Body of pancreas (tissue), 4 donors: ENCODE data around the gene HNRNPAB. TPM values are rescaled to one million over a fixed set of nuclear protein-coding genes. Genes with fewer than 3 reads are reported as not detected.

Experiments
- ATAC-seq: fragments of 150-250 bp; one replicate; pipeline ENCODE4 v1.9.1; 2016
- DNase-seq, 4 donors: peaks; one replicate each; pipeline ENCODE4 v3.0.0-alpha.2; 2019
- H3K27ac ChIP-seq, 4 donors: fragments of 200-600 bp; sonication (generic); 1 replicate in 3 of 4; 2 replicates in 1 of 4; pipeline versions ENCODE4 v1.5.1 to v1.6.1; 2016 to 2019; ENCODE audit warnings: mild to moderate bottlenecking in 1 of 4, mixed read lengths in 1 of 4, moderate library complexity in 1 of 4
- H3K27me3 ChIP-seq, 2 donors: fragments of 200-600 bp; sonication (generic); one replicate each; pipeline ENCODE4 v1.6.0; 2016; ENCODE audit warnings: mild to moderate bottlenecking in 1 of 2
- H3K36me3 ChIP-seq, 2 donors: fragments of 200-600 bp; sonication (generic); replicated peaks in 1 of 2; 2 replicates each; pipeline ENCODE4 v1.5.1; 2016; ENCODE audit warnings: low read depth in 2 of 2; ENCODE audit not compliant: insufficient read depth in 1 of 2
- H3K4me1 ChIP-seq: fragments of 200-600 bp; sonication (generic); one replicate; pipeline ENCODE4 v1.6.0; 2016
- H3K4me3 ChIP-seq, 2 donors: fragments of 200-600 bp; sonication (generic); 1 replicate in 1 of 2; 2 replicates in 1 of 2; pipeline ENCODE4 v1.5.1; 2016 to 2019
- H3K9me3 ChIP-seq, 3 donors: fragments of 200-600 bp; sonication (generic); 1 replicate in 2 of 3; 2 replicates in 1 of 3; pipeline ENCODE4 v1.5.1; 2016
- CTCF ChIP-seq, 7 experiments: fragments of 450-650 bp in 4 of 7; fragments of 200-600 bp in 3 of 7; sonication (generic) in 3 of 7; IDR thresholded peaks; one replicate each; pipeline ENCODE4 v1.5.1; 2016 to 2019; ENCODE audit warnings: antibody characterized with exemption in 7 of 7
- POLR2A ChIP-seq, 3 donors: fragments of 450-650 bp; IDR thresholded peaks; one replicate each; pipeline ENCODE4 v1.6.1; 2016; ENCODE audit warnings: antibody characterized with exemption in 3 of 3, mild to moderate bottlenecking in 2 of 3
- whole genome bisulfite sequencing, 2 donors: methylation state at CpG; one replicate each; pipeline ENCODE4 v1.1.5; 2017; 5-methylcytosine and 5-hydroxymethylcytosine counted together
- intact Hi-C: fragments of 100-400 bp; cut with DNase I; formaldehyde crosslinking; loops from one replicate; pipeline ENCODE4 v1.15.1; 2023
- total RNA-seq, 2 donors: library from RNA; depleted of rRNA; stranded (reverse); fragments of >200 nt; gene quantifications; one replicate each; pipeline ENCODE4 v1.1.0, GENCODE V29; 2016

The HNRNPAB gene
- total RNA-seq, 2 donors from 2014 or later: 42.0 to 73.8 TPM

DNA sequence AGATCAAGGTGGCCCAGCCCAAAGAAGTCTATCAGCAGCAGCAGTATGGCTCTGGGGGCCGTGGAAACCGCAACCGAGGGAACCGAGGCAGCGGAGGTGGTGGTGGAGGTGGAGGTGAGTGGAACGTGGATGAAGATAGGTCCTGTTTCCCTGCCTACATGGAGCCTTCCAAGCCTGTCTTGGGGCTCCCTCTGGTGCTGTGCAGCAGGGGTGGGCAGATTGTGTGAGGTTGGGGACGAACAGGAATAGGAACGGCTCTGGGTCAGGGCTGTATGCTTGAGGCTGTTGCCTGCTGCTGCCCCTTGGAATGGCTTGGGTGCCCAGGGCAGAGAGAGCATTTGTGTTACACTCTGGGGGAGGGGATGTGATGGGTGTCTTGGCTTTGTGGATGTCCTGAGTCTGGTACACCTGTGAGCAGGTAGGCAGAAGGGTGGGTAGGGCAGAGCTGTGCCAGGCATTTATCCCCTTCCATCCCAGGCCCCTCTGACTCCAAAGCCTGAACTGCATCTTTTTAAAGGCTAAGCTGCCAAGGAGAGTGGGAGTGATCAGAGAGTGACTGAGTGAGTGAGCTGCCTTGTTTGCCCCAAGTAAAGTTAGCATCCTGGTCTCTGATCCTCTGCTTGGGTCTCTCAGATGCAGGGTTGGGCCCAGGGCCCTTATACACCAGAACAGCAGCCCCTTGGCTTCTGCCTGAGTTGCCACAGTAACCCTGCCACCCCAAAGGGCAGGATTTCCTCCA is 5.2 kb downstream of the HNRNPAB start:
- no peaks in the 10 kb centered on the region for H3K27me3 ChIP-seq
- 86 to 89% methylated on average over 7 to 8 of the region's 8 CpGs for WGBS, 2 donors
- no peak overlapping the region for H3K4me3 ChIP-seq
- H3K4me1 ChIP-seq: peaks cover 42% of the 10 kb centered on the region
- peaks cover 0 to 35% of the 10 kb centered on the region in 2 donors for H3K36me3 ChIP-seq
- no peaks in the 10 kb centered on the region for H3K9me3 ChIP-seq
- DNase-seq (peak in 1 of 4 donors; percentile 6), ATAC-seq (no peak)
- intact Hi-C loops: loop anchor here (10.0 kb wide), 1 partner anchor 85 kb away; no protein-coding TSS in a partner anchor
- H3K27ac ChIP-seq: no peak overlapping the region
- no peak for TF ChIP-seq POLR2A (IDR thresholded peaks at IDR 0.05)
- TF ChIP-seq CTCF (IDR thresholded peaks at IDR 0.05): no peak

DNA sequence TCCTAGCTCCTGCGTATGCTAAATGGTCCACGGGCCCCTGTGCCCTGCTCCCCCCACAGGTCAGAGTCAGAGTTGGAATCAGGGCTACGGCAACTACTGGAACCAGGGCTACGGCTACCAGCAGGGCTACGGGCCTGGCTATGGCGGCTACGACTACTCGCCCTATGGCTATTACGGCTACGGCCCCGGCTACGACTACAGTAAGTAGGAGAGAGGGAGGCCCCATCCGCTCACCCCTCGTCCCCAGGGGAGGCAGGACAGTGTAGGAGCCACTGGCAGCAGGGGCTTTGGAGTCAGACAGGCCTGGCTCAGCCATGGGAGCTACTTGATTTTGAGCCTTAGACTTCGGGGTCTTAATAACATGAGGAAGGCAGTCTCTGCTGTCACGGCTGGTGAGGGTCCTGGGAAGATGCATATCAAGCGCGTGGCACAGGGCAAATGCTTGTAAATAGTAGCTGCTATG is 5.8 kb downstream of the HNRNPAB start:
- H3K9me3 ChIP-seq: no peaks in the 10 kb centered on the region
- no peak overlapping the region for H3K27ac ChIP-seq
- TF ChIP-seq POLR2A (IDR thresholded peaks at IDR 0.05) (no peak), CTCF (IDR thresholded peaks at IDR 0.05) (no peak)
- ATAC-seq (no peak), DNase-seq (no peak)
- WGBS, 2 donors: 86 to 93% methylated on average over 3 to 17 of the region's 18 CpGs
- H3K4me3 ChIP-seq: no peak overlapping the region
- intact Hi-C loops: no loop called here
- peaks cover 0 to 41% of the 10 kb centered on the region in 2 donors for H3K36me3 ChIP-seq
- H3K4me1 ChIP-seq: peaks cover 42% of the 10 kb centered on the region
- H3K27me3 ChIP-seq: no peaks in the 10 kb centered on the region

DNA sequence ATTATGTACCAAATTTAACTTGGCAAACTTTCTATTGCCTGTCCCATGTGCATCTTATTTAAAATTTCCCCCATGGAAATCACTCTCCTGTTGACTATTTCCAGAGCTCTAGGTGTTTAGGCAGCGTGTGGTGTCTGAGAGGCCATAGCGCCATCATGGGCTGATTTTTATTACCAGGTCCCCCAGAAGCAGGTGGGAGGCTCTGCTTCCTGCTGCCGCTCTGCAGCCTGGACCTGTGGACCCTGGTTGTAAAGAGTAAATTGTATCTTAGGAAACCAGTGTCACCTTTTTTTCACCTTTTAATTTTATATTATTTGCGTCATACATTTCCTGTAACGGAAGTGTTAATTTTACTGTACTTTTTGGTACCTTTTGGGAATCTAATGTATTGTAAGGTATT is 6.4 kb downstream of the HNRNPAB start:
- DNase-seq (no peak), ATAC-seq (no peak)
- Histone ChIP-seq H3K4me1 (peaks cover 39% of the 10 kb centered on the region), H3K27me3 (no peaks in the 10 kb centered on the region), H3K36me3 (peaks cover 0 to 43% of the 10 kb centered on the region in 2 donors), H3K27ac (no peak overlapping the region), H3K9me3 (no peaks in the 10 kb centered on the region), H3K4me3 (no peak overlapping the region)
- intact Hi-C loops: no loop called here
- 89 to 98% methylated on average over 5 of the region's 5 CpGs for WGBS, 2 donors
- TF ChIP-seq POLR2A (IDR thresholded peaks at IDR 0.05) (no peak), CTCF (IDR thresholded peaks at IDR 0.05) (no peak)

- intact Hi-C loops: no loop called here
- Histone ChIP-seq H3K27ac (no peak overlapping the region), H3K9me3 (no peaks in the 10 kb centered on the region), H3K4me1 (peaks cover 32% of the 10 kb centered on the region), H3K36me3 (peaks cover 0 to 47% of the 10 kb centered on the region in 2 donors), H3K27me3 (no peaks in the 10 kb centered on the region), H3K4me3 (no peak overlapping the region)
- ATAC-seq: no peak
- TF ChIP-seq POLR2A (IDR thresholded peaks at IDR 0.05) (no peak), CTCF (IDR thresholded peaks at IDR 0.05) (no peak)
- no peak for DNase-seq
- 70 to 75% methylated on average over 8 of the region's 8 CpGs for WGBS, 2 donors
Measured at GRCh38 chr5:178211095-178212048, 7.0 kb downstream of the HNRNPAB start.
